Measurements from ENCODE around the gene SYT13.

GRCh38 chr11:45237711-45238315, 48.3 kb downstream of the SYT13 start:
- TF ChIP-seq POLR2A (IDR thresholded peaks at IDR 0.05) (no peak), CTCF (IDR thresholded peaks at IDR 0.05) (no peak), EP300 (IDR thresholded peaks at IDR 0.05) (no peak)

Data from tibial nerve (tissue), 4 donors.